ENCODE data around the gene PTPRF. TPM values are rescaled to one million over a fixed set of nuclear protein-coding genes. Genes with fewer than 3 reads are reported as not detected.
A peak's percentile ranks its signal among the peaks of the same experiment; 100 is the strongest.
"Not testable (repeated sequence)": the region's sequence is repeated elsewhere in the genome, so short reads cannot be mapped to it uniquely, and the experiment has no call there.

Gene PTPRF
- total and polyA plus RNA-seq, 4 donors, result 40.0 to 160 (median 92.1) TPM

GRCh38 chr1:43548285-43549271 lies 17.9 kb downstream of the PTPRF start:
- no peak overlapping the region for H3K9ac ChIP-seq (ENCODE audit: insufficient read depth in 1 of 2, low read length in 2 of 2)
- H3K36me3 ChIP-seq (ENCODE audit: control insufficient read depth in 4 of 4, insufficient read depth in 4 of 4, low read length in 4 of 4), result peaks cover 0 to 5% (median 0%) of the 10 kb centered on the region in 4 donors
- no peaks in the 10 kb centered on the region for H3K9me3 ChIP-seq (ENCODE audit: control insufficient read depth in 4 of 4, insufficient read depth in 3 of 4, low read length in 3 of 4)
- 81 to 84% methylated on average over 18 of the region's 18 CpGs for WGBS, 2 donors
- peaks cover 0 to 30% (median 26%) of the 10 kb centered on the region in 5 donors for H3K4me1 ChIP-seq (ENCODE audit: control insufficient read depth in 5 of 5, insufficient read depth in 5 of 5, low read length in 5 of 5)
- no peak overlapping the region for H3K4me3 ChIP-seq
- peak overlapping the region in 1 of 2 donors; percentile 48 for H3K27ac ChIP-seq (ENCODE audit: low read depth in 1 of 2, low read length in 1 of 2)
- TF ChIP-seq, protein P1, sequence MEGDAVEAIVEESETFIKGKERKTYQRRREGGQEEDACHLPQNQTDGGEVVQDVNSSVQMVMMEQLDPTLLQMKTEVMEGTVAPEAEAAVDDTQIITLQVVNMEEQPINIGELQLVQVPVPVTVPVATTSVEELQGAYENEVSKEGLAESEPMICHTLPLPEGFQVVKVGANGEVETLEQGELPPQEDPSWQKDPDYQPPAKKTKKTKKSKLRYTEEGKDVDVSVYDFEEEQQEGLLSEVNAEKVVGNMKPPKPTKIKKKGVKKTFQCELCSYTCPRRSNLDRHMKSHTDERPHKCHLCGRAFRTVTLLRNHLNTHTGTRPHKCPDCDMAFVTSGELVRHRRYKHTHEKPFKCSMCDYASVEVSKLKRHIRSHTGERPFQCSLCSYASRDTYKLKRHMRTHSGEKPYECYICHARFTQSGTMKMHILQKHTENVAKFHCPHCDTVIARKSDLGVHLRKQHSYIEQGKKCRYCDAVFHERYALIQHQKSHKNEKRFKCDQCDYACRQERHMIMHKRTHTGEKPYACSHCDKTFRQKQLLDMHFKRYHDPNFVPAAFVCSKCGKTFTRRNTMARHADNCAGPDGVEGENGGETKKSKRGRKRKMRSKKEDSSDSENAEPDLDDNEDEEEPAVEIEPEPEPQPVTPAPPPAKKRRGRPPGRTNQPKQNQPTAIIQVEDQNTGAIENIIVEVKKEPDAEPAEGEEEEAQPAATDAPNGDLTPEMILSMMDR (IDR thresholded peaks at IDR 0.05; ENCODE audit: control extremely low read depth, extremely low read depth), result no peak
- H3K27me3 ChIP-seq (ENCODE audit: control insufficient read depth in 3 of 3, insufficient read depth in 3 of 3, low read length in 2 of 3), result no peaks in the 10 kb centered on the region
- ATAC-seq (ENCODE audit: insufficient read depth, low FRiP score), result no peak
- no peak for DNase-seq

GRCh38 chr1:43549394-43549793 lies 18.7 kb downstream of the PTPRF start:
- H3K36me3 ChIP-seq (ENCODE audit: control insufficient read depth in 4 of 4, insufficient read depth in 4 of 4, low read length in 4 of 4); H3K9me3 ChIP-seq (ENCODE audit: control insufficient read depth in 4 of 4, insufficient read depth in 3 of 4, low read length in 3 of 4); H3K4me3 ChIP-seq; DNase-seq; H3K9ac ChIP-seq (ENCODE audit: insufficient read depth in 1 of 2, low read length in 2 of 2); H3K27me3 ChIP-seq (ENCODE audit: control insufficient read depth in 3 of 3, insufficient read depth in 3 of 3, low read length in 2 of 3); ATAC-seq (ENCODE audit: insufficient read depth, low FRiP score): not testable (repeated sequence)
- WGBS, 2 donors, result 88 to 95% methylated on average over 5 of the region's 5 CpGs
- H3K27ac ChIP-seq (ENCODE audit: low read depth in 1 of 2, low read length in 1 of 2), result peak overlapping the region in 1 of 2 donors; percentile 80
- H3K4me1 ChIP-seq (ENCODE audit: control insufficient read depth in 5 of 5, insufficient read depth in 5 of 5, low read length in 5 of 5), result peaks cover 0 to 30% (median 26%) of the 10 kb centered on the region in 5 donors

- Histone ChIP-seq H3K27ac (ENCODE audit: low read depth in 1 of 2, low read length in 1 of 2) (peak overlapping the region in 1 of 2 donors; percentile 87), H3K9me3 (ENCODE audit: control insufficient read depth in 4 of 4, insufficient read depth in 3 of 4, low read length in 3 of 4) (no peaks in the 10 kb centered on the region), H3K36me3 (ENCODE audit: control insufficient read depth in 4 of 4, insufficient read depth in 4 of 4, low read length in 4 of 4) (peaks cover 0 to 5% (median 0%) of the 10 kb centered on the region in 4 donors), H3K4me1 (ENCODE audit: control insufficient read depth in 5 of 5, insufficient read depth in 5 of 5, low read length in 5 of 5) (peaks cover 0 to 30% (median 25%) of the 10 kb centered on the region in 5 donors), H3K27me3 (ENCODE audit: control insufficient read depth in 3 of 3, insufficient read depth in 3 of 3, low read length in 2 of 3) (no peaks in the 10 kb centered on the region), H3K9ac (ENCODE audit: insufficient read depth in 1 of 2, low read length in 2 of 2) (no peak overlapping the region), H3K4me3 (no peak overlapping the region)
- peak; percentile 78 to 89 (median 87) for DNase-seq
- peak; percentile 54 for ATAC-seq (ENCODE audit: insufficient read depth, low FRiP score)
- WGBS, 2 donors, result 10 to 18% methylated on average over 27 to 30 of the region's 30 CpGs
- TF ChIP-seq, protein P1 (IDR thresholded peaks at IDR 0.05; ENCODE audit: control extremely low read depth, extremely low read depth), result no peak
Observed at GRCh38 chr1:43549921-43550597, 19.4 kb downstream of the PTPRF start.
